GM23338 (cell line): Measurements from ENCODE around the gene ACSF2. TPM values are rescaled to one million over a fixed set of nuclear protein-coding genes. Genes with fewer than 3 reads are reported as not detected.

Experiments used
- ATAC-seq: fragments of 200-7000 bp; cut with Tn5 transposase; 3 replicates; pipeline ENCODE4 v1.9.1; 2020
- DNase-seq: peaks from one replicate; pipeline ENCODE4 v3.0.0-alpha.2; 2015; ENCODE audit warnings: low spot score
- H2AFZ ChIP-seq: fragments of 200-600 bp; sonication (generic); 2 replicates; pipeline ENCODE4 v1.8.0; 2016; ENCODE audit warnings: antibody characterized with exemption, mild to moderate bottlenecking, moderate library complexity
- H3F3A ChIP-seq: fragments of 200-600 bp; sonication (generic); replicated peaks from 2 replicates; pipeline ENCODE4 v1.8.0; 2017; ENCODE audit warnings: antibody characterized with exemption, mixed run types, low read depth
- H3K27ac ChIP-seq: fragments of 200-600 bp; sonication (generic); 2 replicates; pipeline ENCODE4 v1.6.1; 2016; ENCODE audit warnings: low read depth
- H3K27me3 ChIP-seq: fragments of 200-600 bp; sonication (generic); 2 replicates; pipeline ENCODE4 v1.8.0; 2016; ENCODE audit warnings: mild to moderate bottlenecking, mixed run types, moderate library complexity; ENCODE audit not compliant: insufficient read depth
- H3K36me3 ChIP-seq: fragments of 200-600 bp; sonication (generic); 2 replicates; pipeline ENCODE4 v1.8.0; 2016; ENCODE audit warnings: mild to moderate bottlenecking; ENCODE audit not compliant: insufficient read depth
- H3K4me1 ChIP-seq: fragments of 200-600 bp; sonication (generic); 2 replicates; pipeline ENCODE4 v1.8.0; 2016; ENCODE audit warnings: mild to moderate bottlenecking, moderate library complexity; ENCODE audit not compliant: insufficient read depth
- H3K4me2 ChIP-seq: fragments of 200-600 bp; sonication (generic); 2 replicates; pipeline ENCODE4 v1.7.1; 2017; ENCODE audit warnings: mixed run types
- H3K4me3 ChIP-seq: fragments of 200-600 bp; sonication (generic); 2 replicates; pipeline ENCODE4 v1.6.1; 2016; ENCODE audit warnings: mixed run types
- H3K79me2 ChIP-seq: fragments of 200-600 bp; sonication (generic); replicated peaks from 2 replicates; pipeline ENCODE4 v1.8.0; 2017; ENCODE audit warnings: mild to moderate bottlenecking; ENCODE audit not compliant: insufficient read depth
- H3K9me2 ChIP-seq: fragments of 200-600 bp; sonication (generic); 2 replicates; pipeline ENCODE4 v1.8.0; 2017; ENCODE audit not compliant: insufficient read depth
- H4K20me1 ChIP-seq: fragments of 200-600 bp; sonication (generic); replicated peaks from 2 replicates; pipeline ENCODE4 v1.8.0; 2017; ENCODE audit warnings: mild to moderate bottlenecking; ENCODE audit not compliant: insufficient read depth
- H3K27ac Mint-ChIP-seq: 2 replicates; pipeline ENCODE4 v1.8.0; 2020; ENCODE audit warnings: inconsistent platforms, mild to moderate bottlenecking, moderate library complexity, mixed read lengths
- H3K27me3 Mint-ChIP-seq: 3 replicates; pipeline ENCODE4 v1.8.0; 2022; ENCODE audit warnings: low read depth, mild to moderate bottlenecking, moderate library complexity, mixed read lengths, inconsistent platforms; ENCODE audit not compliant: insufficient read depth, poor library complexity
- H3K36me3 Mint-ChIP-seq: 3 replicates; pipeline ENCODE4 v1.8.0; 2021; ENCODE audit warnings: low read depth, mild to moderate bottlenecking, inconsistent platforms, moderate library complexity, mixed read lengths
- H3K4me1 Mint-ChIP-seq: 3 replicates; pipeline ENCODE4 v1.8.0; 2020; ENCODE audit warnings: mild to moderate bottlenecking, inconsistent platforms, mixed read lengths
- H3K4me3 Mint-ChIP-seq: 3 replicates; pipeline ENCODE4 v1.8.0; 2021; ENCODE audit warnings: moderate library complexity, mild to moderate bottlenecking, inconsistent platforms, mixed read lengths
- H3K9me3 Mint-ChIP-seq: 3 replicates; pipeline ENCODE4 v1.8.0; 2020; ENCODE audit warnings: moderate library complexity, mild to moderate bottlenecking, inconsistent platforms, mixed read lengths
- EZH2 ChIP-seq: fragments of 200-600 bp; sonication (generic); IDR thresholded peaks from one replicate; pipeline ENCODE4 v1.8.0; 2017; ENCODE audit warnings: antibody characterized with exemption, mild to moderate bottlenecking, low read depth; ENCODE audit not compliant: unreplicated experiment
- EZH2phosphoT487 ChIP-seq: fragments of 200-600 bp; sonication (generic); IDR thresholded peaks from one replicate; pipeline ENCODE4 v1.8.1; 2018; ENCODE audit warnings: antibody characterized with exemption; ENCODE audit not compliant: unreplicated experiment
- NANOG ChIP-seq: IDR thresholded peaks from 2 replicates; pipeline ENCODE4 v1.6.1; 2016; ENCODE audit warnings: antibody characterized with exemption, borderline replicate concordance
- POLR2AphosphoS5 ChIP-seq: IDR thresholded peaks from 2 replicates; pipeline ENCODE4 v1.6.1; 2016; ENCODE audit warnings: antibody characterized with exemption, low read depth
- REST ChIP-seq: IDR thresholded peaks from one replicate; pipeline ENCODE4 v1.6.1; 2018; ENCODE audit warnings: antibody characterized with exemption; ENCODE audit not compliant: unreplicated experiment
- STAT1 ChIP-seq: IDR thresholded peaks from one replicate; pipeline ENCODE4 v1.6.1; 2016; ENCODE audit warnings: antibody characterized with exemption; ENCODE audit not compliant: unreplicated experiment
- ZNF114 ChIP-seq: fragments of 250-450 bp; sonication (Bioruptor Pico); IDR thresholded peaks from 2 replicates; pipeline ENCODE4 v1.5.0; 2020; ENCODE audit warnings: mild to moderate bottlenecking, moderate library complexity
- ZNF331 ChIP-seq: fragments of 250-450 bp; sonication (Bioruptor Pico); IDR thresholded peaks from 2 replicates; pipeline ENCODE4 v1.5.0; 2020; ENCODE audit warnings: low read depth, mild to moderate bottlenecking, moderate library complexity
- ZNF462 ChIP-seq: fragments of 250-450 bp; sonication (Bioruptor Pico); IDR thresholded peaks from 2 replicates; pipeline ENCODE4 v1.5.0; 2020; ENCODE audit warnings: mild to moderate bottlenecking, moderate library complexity
- polyA plus RNA-seq: library from polyadenylated mRNA; unstranded; fragments of >200 nt; fragmentation: Nextera tagmentation; extraction: Ambion mirVana; gene quantifications from 2 replicates; pipeline ENCODE4 v1.2.1, GENCODE V29; 2016
- total RNA-seq: library from RNA; depleted of rRNA; stranded (reverse); fragments of >200 nt; shearing (Covaris generic); gene quantifications from 2 replicates; pipeline ENCODE4 v1.2.3, GENCODE V29; 2014

ACSF2 gene
- total and polyA plus RNA-seq, 2 experiments from 2014 or later = 6.9 to 12.4 TPM

DNA sequence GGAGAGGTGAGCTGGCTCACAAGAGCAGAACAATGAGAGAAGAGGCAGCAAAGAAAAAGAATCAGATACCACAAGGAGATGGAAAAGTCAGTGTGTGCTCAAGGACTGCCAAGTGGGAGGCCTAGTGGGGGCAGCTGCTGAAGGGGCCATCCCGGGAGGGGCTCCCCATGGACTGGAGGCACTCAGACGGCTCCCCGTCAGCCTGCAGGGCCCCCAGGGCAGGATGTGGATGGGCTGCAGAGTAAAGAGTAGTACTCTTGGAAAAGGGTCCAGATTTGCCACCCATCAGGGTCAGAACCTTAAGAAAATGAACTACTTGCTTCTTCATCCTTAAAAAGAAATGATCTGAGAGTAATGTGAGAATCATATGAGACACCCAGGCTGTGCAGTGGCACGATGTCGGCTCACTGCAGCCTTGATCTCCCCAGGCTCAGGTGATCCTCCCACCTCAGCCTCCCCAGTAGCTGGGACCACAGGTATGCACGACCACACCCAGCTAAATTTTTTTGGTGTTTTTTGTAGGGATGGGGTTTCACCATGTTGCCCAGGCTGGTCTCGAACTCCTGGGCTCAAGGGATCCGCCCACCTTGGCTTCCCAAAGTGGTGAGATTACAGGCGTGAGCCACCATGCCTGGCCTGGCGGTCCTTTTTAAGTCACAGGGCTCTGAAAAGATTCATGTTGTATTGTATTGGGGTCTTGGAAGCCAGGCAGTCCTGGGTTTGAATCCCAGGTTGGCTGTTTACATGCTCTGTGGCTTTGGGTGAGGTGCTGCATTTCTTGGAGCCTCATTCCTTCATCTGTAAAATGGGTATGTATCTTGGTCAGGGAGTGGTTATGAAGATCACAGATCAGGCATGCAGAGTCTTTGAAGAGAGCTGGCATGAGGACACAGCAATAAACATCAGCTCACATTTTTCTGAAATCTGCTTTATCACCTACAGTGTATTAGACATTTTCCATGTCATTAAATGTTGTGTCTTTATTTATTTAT lies 15.1 kb downstream of the ACSF2 start:
- Histone ChIP-seq H3K4me2 (no peak overlapping the region), H3K27ac (no peak overlapping the region), H2AFZ (no peak overlapping the region), H3K4me1 (peaks cover 9% of the 10 kb centered on the region), H3F3A (no peaks in the 10 kb centered on the region), H3K4me3 (no peak overlapping the region), H3K79me2 (no peaks in the 10 kb centered on the region), H3K36me3 (no peaks in the 10 kb centered on the region), H3K9me2 (no peaks in the 10 kb centered on the region), H3K27me3 (no peaks in the 10 kb centered on the region), H4K20me1 (peaks cover 8% of the 10 kb centered on the region; the same call in 1 of the 2 replicates)
- TF ChIP-seq NANOG = no peak
- no peak for TF ChIP-seq POLR2AphosphoS5
- no peak for TF ChIP-seq EZH2phosphoT487
- TF ChIP-seq STAT1 = no peak
- H3K27ac Mint-ChIP-seq = no peak overlapping the region; the same call in 1 of the 2 replicates
- ATAC-seq (no peak), DNase-seq (no peak)
- H3K36me3 Mint-ChIP-seq = no peaks in the 10 kb centered on the region; the same call in 2 of the 3 replicates
- no peaks in the 10 kb centered on the region for H3K9me3 Mint-ChIP-seq
- no peak overlapping the region for H3K4me3 Mint-ChIP-seq
- H3K27me3 Mint-ChIP-seq = peaks cover 3% of the 10 kb centered on the region
- peaks cover 11% of the 10 kb centered on the region for H3K4me1 Mint-ChIP-seq

DNA sequence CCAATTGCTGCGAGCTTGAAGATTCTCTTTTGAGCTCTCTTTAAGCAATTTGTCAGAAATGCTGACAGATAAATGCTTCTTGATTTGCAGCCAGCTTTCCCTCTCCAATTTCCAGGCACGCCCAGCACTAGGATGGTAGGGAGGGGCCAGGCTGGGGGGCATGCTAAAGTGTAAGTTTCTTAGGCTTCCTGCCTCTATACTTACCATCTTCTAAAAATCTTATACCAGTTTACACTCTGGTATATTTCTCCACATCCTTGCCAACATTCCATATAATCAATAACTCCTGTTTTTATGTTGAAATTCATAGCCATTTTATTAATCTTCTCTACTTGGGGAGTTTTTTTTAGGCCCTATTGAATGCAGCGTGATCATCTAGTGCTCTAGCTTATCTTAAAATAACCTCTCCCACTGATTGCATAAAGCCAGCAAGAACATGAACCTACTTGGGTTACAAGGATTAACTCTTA lies 17.5 kb downstream of the ACSF2 start:
- Mint-ChIP-seq H3K9me3 (no peaks in the 10 kb centered on the region), H3K36me3 (no peaks in the 10 kb centered on the region; the same call in 2 of the 3 replicates), H3K27ac (no peak overlapping the region), H3K4me1 (peaks cover 11% of the 10 kb centered on the region), H3K27me3 (peaks cover 3% of the 10 kb centered on the region), H3K4me3 (no peak overlapping the region)
- H3K27me3 ChIP-seq = no peaks in the 10 kb centered on the region
- no peaks in the 10 kb centered on the region for H3K36me3 ChIP-seq
- peaks cover 9% of the 10 kb centered on the region for H3K4me1 ChIP-seq
- H3K4me2 ChIP-seq = peak overlapping the region; percentile 25; the same call in 1 of the 2 replicates
- H2AFZ ChIP-seq = no peak overlapping the region
- H3K4me3 ChIP-seq = no peak overlapping the region
- no peak for ATAC-seq
- no peaks in the 10 kb centered on the region for H3F3A ChIP-seq
- no peak for DNase-seq
- TF ChIP-seq STAT1 (no peak), ZNF331 (CRISPR knock-in tag) (no peak), ZNF462 (CRISPR knock-in tag) (no peak), EZH2 (no peak), POLR2AphosphoS5 (no peak), ZNF114 (CRISPR knock-in tag) (no peak), REST (no peak)
- no peaks in the 10 kb centered on the region for H3K9me2 ChIP-seq
- no peak overlapping the region for H3K27ac ChIP-seq
- peaks cover 12% of the 10 kb centered on the region; the same call in 1 of the 2 replicates for H4K20me1 ChIP-seq
- H3K79me2 ChIP-seq = no peaks in the 10 kb centered on the region
